Ovary (tissue), 9 donors: Measurements from ENCODE around the gene KLK10. TPM values are rescaled to one million over a fixed set of nuclear protein-coding genes. Genes with fewer than 3 reads are reported as not detected.

Experiments used
- DNase-seq, 5 donors: peaks; one replicate each; pipeline ENCODE4 v3.0.0-alpha.2; 2019 to 2020
- H3K27ac ChIP-seq, 2 donors: fragments of 200-600 bp; one replicate each; pipeline versions ENCODE4 v1.5.1 to v1.8.0; 2019 to 2022
- H3K27me3 ChIP-seq: fragments of 200-600 bp; one replicate; pipeline ENCODE4 v1.8.0; 2022
- H3K36me3 ChIP-seq: fragments of 200-600 bp; sonication (generic); one replicate; pipeline ENCODE4 v1.5.1; 2019
- H3K4me1 ChIP-seq: one replicate; pipeline ENCODE4 v1.8.1; 2013; ENCODE audit warnings: mild to moderate bottlenecking, moderate library complexity; ENCODE audit not compliant: insufficient read depth
- H3K4me3 ChIP-seq: fragments of 200-600 bp; sonication (generic); one replicate; pipeline ENCODE4 v1.5.1; 2017
- H3K9me3 ChIP-seq, 2 donors: fragments of 200-600 bp in 1 of 2; sonication (generic) in 1 of 2; one replicate each; pipeline versions ENCODE4 v1.5.1 to v1.8.1; 2013 to 2019; ENCODE audit warnings: mild to moderate bottlenecking in 1 of 2, moderate library complexity in 1 of 2
- EP300 ChIP-seq: sonication (generic); formaldehyde crosslinking; IDR thresholded peaks from one replicate; pipeline ENCODE4 v1.6.1; 2017; ENCODE audit warnings: antibody characterized with exemption
- POLR2A ChIP-seq: fragments of 450-650 bp; IDR thresholded peaks from one replicate; pipeline ENCODE4 v1.6.1; 2017; ENCODE audit warnings: antibody characterized with exemption, mild to moderate bottlenecking, moderate library complexity
- WGBS, 3 donors: extraction: QIAGEN DNeasy Blood & Tissue Kit in 1 of 3; methylation state at CpG; one replicate each; pipeline versions ENCODE4 v1.1.5 to v1.1.7; 2013 to 2017; 5-methylcytosine and 5-hydroxymethylcytosine counted together
- intact Hi-C, 4 donors: fragments of 100-400 bp; cut with DNase I; formaldehyde crosslinking; loops; one replicate each; pipeline versions ENCODE4 v1.11.0 to v1.15.1; 2022 to 2023
- polyA plus RNA-seq, 2 donors: library from polyadenylated mRNA; stranded (reverse); fragments of 200-250 nt in 1 of 2; fragments of 350-450 nt in 1 of 2; fragmentation: Illumina TruSeq in 1 of 2; extraction: RNeasy Lipid Tissue Mini Kit (QIAGEN cat#74804) in 1 of 2; gene quantifications; one replicate each; pipeline ENCODE4 v1.2.3, GENCODE V29; 2013 to 2014
- total RNA-seq, 7 donors: library from RNA; depleted of rRNA in 2 of 7; stranded (reverse); fragments of >200 nt in 2 of 7; fragmentation: NEBNext Ultra II Directional in 3 of 7; extraction: Animal tissue kit (Norgen Biotek cat#: 25700) in 3 of 7; gene quantifications; one replicate each; pipeline versions ENCODE4 v1.1.0 to v1.2.4, GENCODE V29; 2016 to 2023
- TF ChIP-seq, protein P1 (sequence below), 3 donors: fragments of 450-650 bp in 2 of 3; fragments of 200-600 bp in 1 of 3; IDR thresholded peaks; one replicate each; pipeline versions ENCODE4 v1.5.1 to v1.8.0; 2016 to 2022; ENCODE audit warnings: antibody characterized with exemption in 3 of 3, mild to moderate bottlenecking in 1 of 3
- donor health status: DM: no; HTN: no; CAD: no; lungs with moderate emphysema.
- donor health status: DM: no; HTN: no; CAD: no.
- donor health status: Bipolar disorder and iron deficiency.
- donor health status: DM: yes; HTN: yes; CAD: no.
- donor health status: DM: no; HTN: no; CAD: no.
- donor health status: DM: yes; HTN: yes; CAD: no.

Gene KLK10
- total and polyA plus RNA-seq, 9 donors: 6.9 to 59.1 (median 16.5) TPM

DNA sequence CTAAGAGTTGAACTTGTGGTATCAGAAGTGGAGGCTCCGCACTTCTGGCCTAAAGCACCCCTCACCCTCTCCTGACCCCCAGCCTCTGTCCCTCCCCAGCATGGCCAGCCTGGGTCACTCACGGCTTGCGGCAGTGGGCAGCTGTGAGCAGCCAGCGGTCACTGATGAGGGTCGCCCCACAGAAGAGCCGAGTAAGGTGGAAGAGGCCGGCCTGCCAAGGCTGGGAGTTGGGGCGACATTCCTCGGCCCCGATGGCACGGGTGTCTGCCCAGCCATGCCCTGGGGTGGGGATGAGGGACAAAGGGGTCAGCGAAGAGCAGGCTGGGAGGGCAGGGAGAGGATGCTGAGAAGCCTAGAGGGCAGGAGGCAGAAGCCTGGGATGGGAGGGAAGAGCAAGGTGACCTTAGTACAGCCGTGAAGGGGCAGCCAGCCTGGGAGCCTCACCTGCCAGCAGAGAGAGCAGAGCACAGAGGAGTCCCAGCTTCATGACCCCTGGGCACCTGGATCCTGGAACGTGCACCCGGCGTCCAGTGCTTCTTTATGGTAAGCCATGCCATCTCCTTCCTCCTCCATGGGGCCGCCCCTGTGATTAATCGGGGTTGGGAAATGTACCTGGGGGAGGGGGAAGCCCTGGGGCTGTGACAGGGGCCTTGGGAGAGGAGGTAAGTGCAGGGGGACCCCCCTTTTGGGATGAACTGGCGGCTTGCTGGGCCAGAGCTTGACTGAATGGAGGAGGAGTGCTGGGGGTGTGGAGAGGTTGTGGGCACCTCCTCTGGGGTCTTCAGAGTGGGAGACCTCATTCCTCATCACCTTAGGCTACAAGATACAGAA is 10.2 kb downstream of the KLK10 start:
- Histone ChIP-seq H3K4me3 (no peak overlapping the region), H3K27ac (no peak overlapping the region), H3K9me3 (no peaks in the 10 kb centered on the region), H3K36me3 (no peaks in the 10 kb centered on the region), H3K4me1 (no peaks in the 10 kb centered on the region), H3K27me3 (no peaks in the 10 kb centered on the region)
- TF ChIP-seq, protein P1, sequence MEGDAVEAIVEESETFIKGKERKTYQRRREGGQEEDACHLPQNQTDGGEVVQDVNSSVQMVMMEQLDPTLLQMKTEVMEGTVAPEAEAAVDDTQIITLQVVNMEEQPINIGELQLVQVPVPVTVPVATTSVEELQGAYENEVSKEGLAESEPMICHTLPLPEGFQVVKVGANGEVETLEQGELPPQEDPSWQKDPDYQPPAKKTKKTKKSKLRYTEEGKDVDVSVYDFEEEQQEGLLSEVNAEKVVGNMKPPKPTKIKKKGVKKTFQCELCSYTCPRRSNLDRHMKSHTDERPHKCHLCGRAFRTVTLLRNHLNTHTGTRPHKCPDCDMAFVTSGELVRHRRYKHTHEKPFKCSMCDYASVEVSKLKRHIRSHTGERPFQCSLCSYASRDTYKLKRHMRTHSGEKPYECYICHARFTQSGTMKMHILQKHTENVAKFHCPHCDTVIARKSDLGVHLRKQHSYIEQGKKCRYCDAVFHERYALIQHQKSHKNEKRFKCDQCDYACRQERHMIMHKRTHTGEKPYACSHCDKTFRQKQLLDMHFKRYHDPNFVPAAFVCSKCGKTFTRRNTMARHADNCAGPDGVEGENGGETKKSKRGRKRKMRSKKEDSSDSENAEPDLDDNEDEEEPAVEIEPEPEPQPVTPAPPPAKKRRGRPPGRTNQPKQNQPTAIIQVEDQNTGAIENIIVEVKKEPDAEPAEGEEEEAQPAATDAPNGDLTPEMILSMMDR (IDR thresholded peaks at IDR 0.05): no peak
- TF ChIP-seq EP300: no peak
- TF ChIP-seq POLR2A: no peak
- intact Hi-C loops: no loop called here
- 60 to 67% (median 64%) methylated on average over 19 of the region's 19 CpGs for WGBS, 3 donors
- no peak for DNase-seq

GRCh38 chr19:51007488-51007887 is 12.0 kb downstream of the KLK10 start:
- no peak overlapping the region for H3K27ac ChIP-seq
- intact Hi-C loops: no loop called here
- TF ChIP-seq, protein P1 (IDR thresholded peaks at IDR 0.05): no peak
- no peak for TF ChIP-seq EP300
- no peak for TF ChIP-seq POLR2A
- no peaks in the 10 kb centered on the region for H3K27me3 ChIP-seq
- no peak for DNase-seq
- no peaks in the 10 kb centered on the region for H3K4me1 ChIP-seq
- no peak overlapping the region for H3K4me3 ChIP-seq
- 67 to 80% (median 72%) methylated on average over 3 of the region's 3 CpGs for WGBS, 3 donors
- no peaks in the 10 kb centered on the region for H3K36me3 ChIP-seq
- H3K9me3 ChIP-seq: no peaks in the 10 kb centered on the region

DNA sequence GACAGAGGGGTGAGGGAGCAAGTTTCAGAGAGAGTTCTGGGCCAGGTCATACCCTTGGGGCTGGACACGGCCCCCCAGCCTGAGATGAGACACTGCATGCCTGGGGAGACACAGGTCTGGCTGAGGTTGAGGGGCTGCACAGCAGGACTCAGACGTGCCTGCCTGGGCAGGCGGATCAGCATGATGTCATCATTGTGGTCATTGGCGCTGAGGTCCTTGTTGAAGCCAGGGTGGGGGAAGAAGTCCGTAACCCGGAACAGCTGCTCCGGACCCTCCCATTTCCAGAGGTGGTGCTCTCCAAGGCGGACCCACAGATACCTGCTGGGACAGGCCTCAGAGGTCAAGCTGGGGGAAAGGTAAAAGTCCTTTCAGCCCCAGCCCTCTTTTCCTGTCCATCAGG is 13.1 kb downstream of the KLK10 start:
- no peaks in the 10 kb centered on the region for H3K9me3 ChIP-seq
- intact Hi-C loops: no loop called here
- H3K4me3 ChIP-seq: no peak overlapping the region
- H3K36me3 ChIP-seq: no peaks in the 10 kb centered on the region
- TF ChIP-seq, protein P1 (IDR thresholded peaks at IDR 0.05): no peak
- TF ChIP-seq EP300 (no peak), POLR2A (no peak)
- DNase-seq: no peak
- no peaks in the 10 kb centered on the region for H3K27me3 ChIP-seq
- WGBS, 3 donors: 37 to 43% (median 42%) methylated on average over 8 of the region's 8 CpGs
- no peak overlapping the region for H3K27ac ChIP-seq
- no peaks in the 10 kb centered on the region for H3K4me1 ChIP-seq

DNA sequence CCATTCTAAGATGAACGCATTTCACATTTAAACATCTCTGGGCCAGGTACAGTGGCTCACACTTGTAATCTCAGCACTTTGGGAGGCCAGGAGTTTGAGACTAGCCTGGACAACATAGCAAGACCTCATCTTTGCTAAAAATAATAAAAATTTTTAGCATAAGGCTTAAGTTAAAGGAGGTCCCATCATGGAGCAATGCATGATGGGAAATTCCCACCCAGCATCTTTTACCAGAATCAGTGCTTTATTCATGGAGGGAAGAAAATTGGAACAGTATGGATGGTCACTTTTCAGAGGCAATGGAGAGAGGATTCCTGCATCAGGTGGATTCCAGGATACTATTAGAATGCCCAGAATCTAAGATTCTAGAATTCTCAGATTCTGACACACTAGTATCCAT is 14.3 kb downstream of the KLK10 start:
- intact Hi-C loops: no loop called here
- H3K4me3 ChIP-seq: no peak overlapping the region
- H3K36me3 ChIP-seq: no peaks in the 10 kb centered on the region
- H3K27me3 ChIP-seq: no peaks in the 10 kb centered on the region
- no peak for TF ChIP-seq EP300
- TF ChIP-seq, protein P1 (IDR thresholded peaks at IDR 0.05): no peak
- no peak for TF ChIP-seq POLR2A
- H3K9me3 ChIP-seq: no peaks in the 10 kb centered on the region
- no peak for DNase-seq
- no peak overlapping the region for H3K27ac ChIP-seq
- 77 to 86% (median 84%) methylated on average over 1 of the region's 1 CpG for WGBS, 3 donors
- no peaks in the 10 kb centered on the region for H3K4me1 ChIP-seq
